GM20000 (cell line): ENCODE measurements around the gene PSMA7.

ENCODE experiments used
- DNase-seq: peaks from one replicate; pipeline ENCODE4 v3.0.0; 2012; ENCODE audit warnings: low spot score
- CTCF ChIP-seq: IDR thresholded peaks from 2 replicates; pipeline ENCODE4 v1.5.1; 2012; ENCODE audit warnings: mild to moderate bottlenecking, control low read depth; ENCODE audit errors: extremely low read depth, missing control alignments

Gene PSMA7

GRCh38 chr20:62128502-62128901 lies 14.7 kb downstream of the PSMA7 start:
- no peak for TF ChIP-seq CTCF
- DNase-seq: no peak

GRCh38 chr20:62127799-62128198 lies 15.4 kb downstream of the PSMA7 start:
- no peak for TF ChIP-seq CTCF
- no peak for DNase-seq

GRCh38 chr20:62126141-62126540 lies 17.1 kb downstream of the PSMA7 start:
- no peak for DNase-seq
- no peak for TF ChIP-seq CTCF

- TF ChIP-seq CTCF: no peak
- no peak for DNase-seq
Observed at GRCh38 chr20:62123450-62124118, 19.6 kb downstream of the PSMA7 start.

DNA sequence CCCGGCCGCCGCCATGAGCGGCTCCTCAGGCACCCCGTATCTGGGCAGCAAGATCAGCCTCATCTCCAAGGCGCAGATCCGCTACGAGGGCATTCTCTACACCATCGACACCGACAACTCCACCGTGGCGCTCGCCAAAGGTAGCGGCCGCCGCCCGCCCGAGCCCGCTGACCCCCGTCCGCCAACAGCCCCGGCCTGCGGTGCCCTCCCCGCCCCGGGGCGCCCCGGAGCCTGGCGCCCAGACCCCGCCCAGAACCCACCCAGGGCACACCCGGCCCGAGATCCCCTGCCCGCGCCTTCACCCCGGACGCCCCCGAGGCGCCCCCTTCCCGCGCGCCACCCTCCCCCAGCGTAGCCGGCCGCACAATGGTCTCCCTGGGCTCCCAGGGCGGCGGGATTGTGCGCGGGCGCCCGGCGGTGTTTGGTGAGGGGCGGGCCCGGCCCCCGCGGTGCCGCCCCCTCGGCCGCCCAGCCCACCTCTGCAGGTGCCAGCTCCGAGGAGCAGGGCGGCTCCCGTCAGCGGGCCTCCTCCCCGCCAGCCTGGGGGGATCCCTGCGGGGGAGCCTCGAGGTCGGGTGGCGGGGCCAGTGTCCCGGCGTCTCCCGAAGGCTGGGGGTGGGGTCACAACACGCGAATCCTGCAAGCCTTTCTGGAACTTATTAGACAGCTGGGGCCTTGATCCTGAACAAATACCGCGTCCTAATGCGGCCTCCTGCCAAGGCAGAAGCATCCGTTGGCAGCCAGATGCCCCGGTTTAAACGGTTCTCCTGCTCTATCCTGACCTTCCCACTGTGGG lies 20.3 kb downstream of the PSMA7 start:
- peak; percentile 72 for DNase-seq
- no peak for TF ChIP-seq CTCF

- DNase-seq: peak; percentile 100
- TF ChIP-seq CTCF: no peak
Observed at GRCh38 chr20:62121776-62122653, 21.2 kb downstream of the PSMA7 start, which contains the start of gene LSM14B. Gene LSM14B (plus strand): TSS chr20:62122475. CDS start chr20:62122667, 192 bp downstream.
